Osteocyte (in vitro differentiated cells): ENCODE measurements around the gene TGFBI. TPM values are rescaled to one million over a fixed set of nuclear protein-coding genes. Genes with fewer than 3 reads are reported as not detected.

Experiments used
- DNase-seq: peaks from one replicate; pipeline ENCODE4 v3.0.0; 2021; ENCODE audit warnings: mixed read lengths; ENCODE audit not compliant: unreplicated experiment; ENCODE audit errors: extremely low spot score
- H3K27ac Mint-ChIP-seq: one replicate; pipeline ENCODE4 v1.8.0; 2021; ENCODE audit warnings: mild to moderate bottlenecking, mixed read lengths; ENCODE audit not compliant: unreplicated experiment
- H3K27me3 Mint-ChIP-seq: one replicate; pipeline ENCODE4 v1.8.0; 2021; ENCODE audit warnings: mixed read lengths; ENCODE audit not compliant: unreplicated experiment
- H3K36me3 Mint-ChIP-seq: one replicate; pipeline ENCODE4 v1.8.0; 2021; ENCODE audit warnings: mixed read lengths; ENCODE audit not compliant: unreplicated experiment
- H3K4me1 Mint-ChIP-seq: one replicate; pipeline ENCODE4 v1.8.0; 2021; ENCODE audit warnings: mixed read lengths; ENCODE audit not compliant: unreplicated experiment
- H3K4me3 Mint-ChIP-seq: one replicate; pipeline ENCODE4 v1.8.0; 2021; ENCODE audit warnings: mild to moderate bottlenecking, moderate library complexity, mixed read lengths; ENCODE audit not compliant: unreplicated experiment
- H3K9me3 Mint-ChIP-seq: one replicate; pipeline ENCODE4 v1.8.0; 2021; ENCODE audit warnings: mixed read lengths; ENCODE audit not compliant: unreplicated experiment
- CTCF ChIP-seq: fragments of 200-600 bp; sonication (generic); IDR thresholded peaks from 2 replicates; pipeline ENCODE4 v1.5.0; 2021; ENCODE audit warnings: antibody characterized with exemption, mild to moderate bottlenecking, moderate library complexity
- total RNA-seq: library from RNA; stranded (reverse); gene quantifications from 2 replicates; pipeline ENCODE4 v1.2.1, GENCODE V29; 2021

TGFBI gene
- total RNA-seq, 1 donor from 2014 or later, result 267 TPM

GRCh38 chr5:136006761-136007251, 22.0 kb upstream of the TGFBI start:
- Mint-ChIP-seq H3K27me3 (no peaks in the 10 kb centered on the region), H3K27ac (peak overlapping the region; percentile 64), H3K4me1 (peaks cover 54% of the 10 kb centered on the region), H3K36me3 (no peaks in the 10 kb centered on the region), H3K4me3 (no peak overlapping the region), H3K9me3 (no peaks in the 10 kb centered on the region)
- no peak for TF ChIP-seq CTCF
- peak; percentile 64 for DNase-seq

- Mint-ChIP-seq H3K36me3 (no peaks in the 10 kb centered on the region), H3K4me3 (no peak overlapping the region), H3K4me1 (peaks cover 54% of the 10 kb centered on the region), H3K9me3 (no peaks in the 10 kb centered on the region), H3K27me3 (no peaks in the 10 kb centered on the region), H3K27ac (peak overlapping the region; percentile 64)
- no peak for TF ChIP-seq CTCF
- no peak for DNase-seq
Measured at GRCh38 chr5:136007271-136007670, 21.5 kb upstream of the TGFBI start.

GRCh38 chr5:136011414-136012001, 17.3 kb upstream of the TGFBI start:
- no peak for DNase-seq
- H3K4me1 Mint-ChIP-seq, result peaks cover 75% of the 10 kb centered on the region
- TF ChIP-seq CTCF, result no peak
- peak overlapping the region; percentile 56 for H3K27ac Mint-ChIP-seq
- H3K27me3 Mint-ChIP-seq, result no peaks in the 10 kb centered on the region
- H3K9me3 Mint-ChIP-seq, result no peaks in the 10 kb centered on the region
- H3K36me3 Mint-ChIP-seq, result no peaks in the 10 kb centered on the region
- no peak overlapping the region for H3K4me3 Mint-ChIP-seq

- Mint-ChIP-seq H3K9me3 (no peaks in the 10 kb centered on the region), H3K27me3 (no peaks in the 10 kb centered on the region), H3K36me3 (peaks cover under 1% of the 10 kb centered on the region), H3K27ac (peak overlapping the region; percentile 56), H3K4me3 (no peak overlapping the region), H3K4me1 (peaks cover 75% of the 10 kb centered on the region)
- no peak for DNase-seq
- no peak for TF ChIP-seq CTCF
Measured at GRCh38 chr5:136012041-136012804, 16.6 kb upstream of the TGFBI start.

- Mint-ChIP-seq H3K36me3 (peaks cover 2% of the 10 kb centered on the region), H3K4me1 (peaks cover 75% of the 10 kb centered on the region), H3K9me3 (no peaks in the 10 kb centered on the region), H3K27ac (no peak overlapping the region), H3K27me3 (no peaks in the 10 kb centered on the region), H3K4me3 (no peak overlapping the region)
- DNase-seq, result no peak
- TF ChIP-seq CTCF, result no peak
Measured at GRCh38 chr5:136013559-136013958, 15.2 kb upstream of the TGFBI start.
